ENCODE data around the gene ESRRG.
"Not testable (repeated sequence)": the region's sequence is repeated elsewhere in the genome, so short reads cannot be mapped to it uniquely, and the experiment has no call there.

The ESRRG gene

DNA sequence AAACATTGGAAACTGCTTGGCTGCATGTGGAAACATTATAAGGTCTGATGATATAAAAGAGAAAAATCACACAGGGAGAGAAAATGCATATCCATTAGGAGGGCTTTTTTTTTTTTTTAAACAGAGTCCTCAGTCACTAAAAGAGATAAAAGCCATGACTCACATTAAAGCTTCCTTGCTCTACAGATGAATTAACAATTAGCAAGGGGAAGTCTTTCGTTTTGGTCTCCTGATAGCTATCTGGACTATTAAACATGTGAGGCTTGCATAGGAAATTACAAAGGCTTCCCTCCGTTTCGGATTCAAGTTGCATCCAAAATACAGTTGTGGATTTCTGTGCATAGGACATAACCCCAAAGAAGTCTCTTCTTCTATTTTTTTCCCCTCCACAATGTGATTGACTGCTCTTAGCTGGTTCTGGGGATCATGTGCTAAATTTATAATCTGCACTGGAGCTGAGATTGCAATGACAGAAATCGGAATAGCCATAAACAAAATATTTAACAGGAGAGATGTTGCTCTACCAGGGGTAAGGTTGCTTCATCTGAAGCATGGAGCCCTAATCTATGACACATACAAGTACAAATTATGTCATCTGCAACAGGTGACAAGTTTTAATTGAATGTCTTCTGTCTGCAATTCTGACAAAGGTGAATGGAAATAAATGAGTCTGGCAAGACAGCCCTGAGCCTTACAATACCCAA is 146.8 kb downstream of the ESRRG start:
- DNase-seq (ENCODE audit: low read depth in 3 of 3, low spot score in 1 of 3): no peak

DNA sequence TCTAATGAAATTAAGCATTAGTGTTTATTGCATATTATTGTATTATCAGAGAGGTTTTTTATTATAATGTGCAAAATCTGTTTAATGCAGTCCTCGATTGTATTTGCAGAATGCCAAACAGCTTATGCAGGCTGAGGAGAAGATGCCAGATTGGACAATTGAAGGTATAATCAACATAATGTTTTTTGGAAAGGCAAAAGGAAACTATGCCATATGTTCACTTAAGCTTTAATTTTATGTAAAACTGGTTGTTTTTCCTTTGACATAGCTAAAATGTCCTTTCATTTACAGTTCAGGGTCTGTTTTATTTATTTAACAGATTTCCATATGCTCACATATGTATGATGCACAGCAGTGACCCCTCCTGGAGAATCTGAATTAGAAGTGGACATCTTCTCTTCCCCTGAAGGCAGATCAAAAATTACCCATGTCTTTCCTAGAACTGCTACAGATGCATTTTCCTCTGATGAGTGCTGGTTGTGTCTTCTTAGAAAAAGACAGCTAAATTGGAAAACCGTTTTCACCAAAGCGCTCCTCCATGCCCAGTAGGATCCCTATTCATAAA is 156.5 kb downstream of the ESRRG start:
- DNase-seq (ENCODE audit: low read depth in 3 of 3, low spot score in 1 of 3): no peak

DNA sequence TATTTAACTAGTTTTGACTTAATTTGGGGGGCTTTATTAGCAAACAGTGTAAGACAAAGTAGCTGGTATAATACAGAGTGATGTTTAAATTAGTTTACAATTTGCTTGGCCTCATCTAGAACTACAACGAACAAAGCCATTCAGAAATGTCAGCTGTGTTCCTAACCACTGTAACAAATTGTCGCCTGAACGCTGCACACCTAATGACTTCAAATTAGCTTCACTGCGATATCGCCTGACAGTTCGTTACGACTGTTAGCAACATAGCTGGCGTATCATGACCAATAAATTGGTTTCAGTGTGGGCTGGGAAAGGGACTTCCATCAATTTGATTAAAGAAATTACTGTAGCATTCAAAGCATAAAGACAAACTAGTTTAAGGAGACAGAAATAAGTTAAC is 160.1 kb downstream of the ESRRG start:
- no peak for DNase-seq (ENCODE audit: low read depth in 3 of 3, low spot score in 1 of 3)

DNA sequence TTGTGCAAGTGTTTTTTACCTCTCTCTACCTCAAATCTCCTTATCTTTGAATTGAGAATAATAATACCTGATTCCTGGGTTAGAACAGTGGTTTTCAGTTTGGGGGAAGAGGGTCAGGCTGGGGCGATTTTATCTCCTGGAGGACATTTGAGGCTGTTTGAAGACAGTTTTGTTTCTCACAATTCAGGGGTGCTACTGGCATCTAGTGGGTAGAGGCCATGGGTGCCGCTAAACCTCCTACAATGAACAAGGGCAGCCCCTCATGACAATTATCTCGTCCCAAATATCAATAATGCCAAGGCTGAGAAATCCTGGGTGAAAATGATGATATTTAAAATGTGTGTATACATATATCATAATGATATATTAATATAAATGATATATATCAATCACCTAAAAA is 160.8 kb downstream of the ESRRG start:
- DNase-seq (ENCODE audit: low read depth in 3 of 3, low spot score in 1 of 3): no peak

DNA sequence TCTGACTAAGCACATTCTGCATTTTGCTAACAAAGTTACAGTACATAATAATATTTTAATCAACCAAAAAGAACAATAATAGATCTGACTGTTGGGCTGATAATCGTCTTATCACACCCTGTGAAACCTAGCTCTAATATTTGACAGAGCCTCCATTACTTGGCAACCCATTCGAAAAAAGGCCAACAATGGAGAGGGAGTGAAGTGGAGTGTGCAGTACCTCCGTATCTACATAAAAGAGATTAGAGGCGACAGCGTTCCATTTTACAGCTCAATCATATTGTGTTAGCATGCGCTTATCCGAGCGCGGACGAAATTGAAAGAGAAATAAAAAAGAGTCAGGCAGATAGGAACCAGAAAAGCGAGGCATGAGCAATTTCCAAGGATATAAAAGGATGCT is 162.7 kb downstream of the ESRRG start:
- DNase-seq (ENCODE audit: low read depth in 3 of 3, low spot score in 1 of 3): no peak

DNA sequence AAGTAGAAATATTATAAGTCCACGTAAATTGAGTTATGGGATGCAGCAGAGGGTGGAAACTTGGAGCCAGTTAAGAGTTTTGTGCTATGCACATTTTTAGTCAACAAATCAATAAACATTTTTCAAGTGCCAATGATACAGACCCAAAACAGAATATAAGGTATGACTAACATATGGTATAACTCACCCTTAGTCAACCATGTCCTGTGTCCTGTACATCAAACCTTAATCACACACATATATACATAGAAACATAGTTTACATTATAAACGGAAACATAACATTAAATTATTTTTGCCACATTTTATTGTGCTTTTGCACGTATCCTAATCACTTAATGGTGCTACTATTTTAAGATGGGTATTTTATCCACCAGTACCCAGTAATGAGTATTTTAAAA is 163.9 kb downstream of the ESRRG start:
- no peak for DNase-seq (ENCODE audit: low read depth in 3 of 3, low spot score in 1 of 3)

DNA sequence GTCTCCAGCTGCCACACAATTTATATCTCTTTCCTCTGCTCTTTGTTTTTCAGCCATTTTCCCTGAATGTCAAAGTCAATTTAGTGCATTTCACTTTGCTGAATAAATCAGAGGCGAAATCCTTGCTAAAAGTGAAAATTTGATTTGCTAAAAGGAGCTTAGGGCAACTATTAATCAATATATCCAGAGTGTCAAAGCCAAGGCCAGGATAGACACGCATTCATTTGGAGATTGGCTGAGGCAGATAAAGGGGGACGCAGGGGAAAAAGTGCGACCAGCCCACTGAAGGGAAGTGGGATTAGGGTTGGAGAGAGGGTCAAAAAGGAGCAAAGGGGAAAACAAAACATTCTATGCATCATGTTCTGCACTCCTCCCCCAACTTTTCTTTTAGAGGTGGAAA is 167.6 kb downstream of the ESRRG start:
- no peak for DNase-seq (ENCODE audit: low read depth in 3 of 3, low spot score in 1 of 3)

DNA sequence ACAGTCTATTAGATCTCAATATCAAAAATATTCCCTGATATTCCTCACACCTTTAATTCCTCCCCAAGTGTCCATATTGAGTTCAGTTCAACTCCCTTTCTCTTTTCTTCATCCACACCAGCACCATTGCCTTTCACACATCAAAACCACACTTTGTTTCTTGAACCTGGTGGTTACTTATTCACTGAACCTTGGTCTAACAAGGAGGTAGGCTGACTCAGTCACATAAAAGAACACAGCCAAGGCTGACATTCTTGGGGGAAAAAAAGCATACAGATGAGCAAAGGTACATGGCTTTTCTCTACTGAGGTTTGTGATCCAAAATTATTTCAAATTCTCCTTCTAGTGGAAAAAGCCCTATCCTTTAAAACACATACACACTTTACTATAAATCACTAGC is 168.3 kb downstream of the ESRRG start:
- DNase-seq (ENCODE audit: low read depth in 3 of 3, low spot score in 1 of 3): no peak

DNA sequence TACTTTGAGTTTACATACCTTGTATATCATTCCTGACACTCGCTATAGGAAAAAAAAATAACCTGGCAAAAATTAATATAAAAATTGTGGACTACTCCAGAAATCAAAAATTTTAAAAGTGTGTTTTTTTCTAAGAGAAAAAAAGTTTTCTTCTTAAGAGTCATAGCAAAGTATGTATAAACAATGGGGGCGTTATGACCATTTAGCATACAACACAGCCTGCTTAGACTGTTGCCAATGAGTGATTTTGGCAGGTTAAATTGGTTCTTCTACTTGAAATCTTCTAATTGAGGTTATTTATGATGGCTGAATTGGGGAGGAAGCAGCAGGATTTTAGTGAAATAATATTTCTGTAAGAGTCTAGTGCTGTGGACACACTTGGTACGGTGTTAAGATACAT is 169.5 kb downstream of the ESRRG start:
- no peak for DNase-seq (ENCODE audit: low read depth in 3 of 3, low spot score in 1 of 3)

DNA sequence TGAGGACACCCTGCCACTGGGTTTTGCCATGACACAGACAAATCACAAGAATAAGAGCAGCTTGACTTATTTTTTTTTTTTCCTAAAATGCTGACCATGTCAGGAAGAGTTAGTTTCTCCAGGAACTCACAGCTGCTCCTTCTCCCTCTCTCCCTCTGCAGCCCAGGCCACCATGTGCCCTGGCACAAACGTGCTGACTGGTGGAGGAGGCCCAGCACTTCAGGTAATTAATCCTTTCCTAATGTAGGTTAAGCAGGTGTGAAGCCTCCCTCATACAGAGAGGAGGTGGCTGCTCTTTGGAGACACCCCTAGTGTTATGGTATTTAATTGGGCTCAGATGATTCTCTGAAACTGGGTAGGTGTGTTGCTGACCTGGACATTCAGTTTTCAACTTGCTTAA is 170.2 kb downstream of the ESRRG start:
- no peak for DNase-seq (ENCODE audit: low read depth in 3 of 3, low spot score in 1 of 3)

DNA sequence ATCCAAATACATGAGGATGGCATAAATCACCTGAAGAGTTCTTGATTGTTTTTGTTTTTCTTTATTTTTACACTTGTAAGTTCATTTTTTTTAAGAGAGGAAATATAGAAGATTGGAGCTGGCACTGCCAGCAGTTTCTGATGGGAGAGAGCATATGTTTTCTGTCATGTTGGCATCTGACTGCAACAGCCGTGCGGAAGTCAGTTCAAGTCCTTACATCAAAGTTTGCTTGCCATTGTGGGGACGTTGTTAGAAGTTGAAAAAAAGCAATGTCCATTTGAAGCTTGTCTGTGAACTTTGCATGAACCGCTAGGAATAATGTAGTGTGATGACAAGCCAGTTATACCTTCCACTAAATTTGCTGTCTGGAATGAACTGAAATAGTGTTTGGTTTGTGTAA is 173.4 kb downstream of the ESRRG start:
- DNase-seq (ENCODE audit: low read depth in 3 of 3, low spot score in 1 of 3): no peak

DNA sequence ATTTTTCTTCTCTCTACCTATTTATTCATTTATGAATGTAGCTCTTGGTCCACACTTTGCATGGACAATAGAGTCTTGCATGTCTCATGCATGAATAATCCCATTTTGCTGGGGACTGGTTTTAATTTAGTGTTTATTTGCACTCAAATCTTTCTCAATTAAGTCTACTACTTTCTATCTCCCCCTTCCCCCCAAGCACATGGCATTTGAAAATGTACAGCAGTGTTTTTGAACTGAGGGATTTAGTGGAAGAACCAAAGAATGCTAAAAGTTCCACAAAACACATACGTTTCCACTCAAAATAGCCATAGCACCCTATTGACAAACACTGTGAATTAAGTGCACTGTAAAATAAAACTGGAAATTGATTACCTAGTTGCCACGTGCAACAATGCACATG is 180.5 kb downstream of the ESRRG start:
- no peak for DNase-seq (ENCODE audit: low read depth in 3 of 3, low spot score in 1 of 3)

DNA sequence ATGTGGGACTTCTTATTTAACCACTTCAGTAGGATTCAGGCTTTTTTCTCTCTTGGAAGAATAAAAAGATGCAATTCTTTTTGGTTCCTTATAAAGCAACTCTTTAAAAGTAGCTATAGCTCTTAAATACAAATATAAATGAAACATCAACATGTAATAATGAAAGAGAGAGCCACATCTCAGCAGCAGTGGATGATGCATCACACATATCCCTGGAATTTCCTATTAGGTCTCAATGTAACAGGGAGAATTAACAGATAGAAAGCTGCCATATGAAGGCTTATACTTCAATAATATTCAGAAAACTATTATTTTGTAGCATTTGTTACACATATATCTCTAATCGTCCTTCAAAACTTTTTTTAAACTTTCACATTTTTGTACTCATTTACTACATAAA is 181.0 kb downstream of the ESRRG start:
- DNase-seq (ENCODE audit: low read depth in 3 of 3, low spot score in 1 of 3): no peak

DNA sequence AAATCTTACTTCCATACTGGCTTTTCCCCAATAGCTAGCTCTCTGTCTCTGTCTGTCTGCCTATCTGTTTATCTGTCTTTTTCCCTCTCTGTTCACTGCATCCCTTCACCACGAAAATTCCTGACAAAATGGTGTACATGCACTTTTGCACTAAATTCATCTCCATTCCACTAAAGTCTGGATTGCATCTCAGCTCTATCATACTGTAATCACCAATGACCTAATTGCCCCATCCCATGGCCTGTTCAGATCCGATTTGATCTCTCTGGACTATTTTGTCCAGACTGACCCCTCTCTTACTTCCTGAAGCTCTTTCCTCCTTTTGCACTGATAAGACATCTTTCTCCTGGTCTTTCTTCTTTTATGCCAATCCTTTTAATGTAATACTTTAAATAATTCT is 187.5 kb downstream of the ESRRG start:
- DNase-seq (ENCODE audit: low read depth in 3 of 3, low spot score in 1 of 3): no peak

DNA sequence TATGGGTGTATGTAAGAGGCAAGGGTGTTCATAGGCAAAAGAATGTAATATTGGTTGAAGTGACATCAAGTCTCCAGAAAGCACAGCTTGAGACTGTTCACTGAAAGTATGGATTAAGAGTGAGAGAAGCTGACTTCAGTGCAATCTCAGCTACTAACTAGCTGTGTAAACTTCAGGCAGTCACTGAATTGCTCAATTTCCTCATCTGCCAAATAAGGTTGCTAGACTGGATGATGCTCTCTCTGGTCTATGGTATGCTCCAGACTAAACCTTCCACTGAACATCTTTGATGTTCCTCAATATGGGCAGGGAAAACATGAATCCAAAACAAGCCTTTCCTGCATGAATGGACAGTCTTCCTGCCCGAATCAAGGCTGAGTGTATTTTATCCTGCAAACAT is 188.2 kb downstream of the ESRRG start:
- no peak for DNase-seq (ENCODE audit: low read depth in 3 of 3, low spot score in 1 of 3)

DNA sequence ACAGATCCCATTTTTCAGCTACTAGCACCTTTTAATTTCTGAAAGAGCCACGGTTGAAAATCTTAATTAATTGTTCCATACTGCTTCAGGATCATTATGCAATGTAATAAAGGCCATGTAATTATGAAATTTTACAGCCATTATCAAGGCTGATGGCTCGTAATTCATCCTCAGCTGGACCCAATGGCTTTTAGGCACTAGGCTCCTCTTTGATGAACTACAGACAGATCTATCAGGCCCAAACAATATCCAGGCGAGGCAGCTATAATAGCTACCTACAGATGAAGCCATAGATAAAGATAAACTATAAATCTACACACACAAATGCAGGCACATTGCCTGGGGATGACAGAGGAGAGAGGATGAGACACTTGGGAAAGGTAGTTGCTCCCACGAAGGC is 189.5 kb downstream of the ESRRG start:
- DNase-seq (ENCODE audit: low read depth in 3 of 3, low spot score in 1 of 3): no peak

DNA sequence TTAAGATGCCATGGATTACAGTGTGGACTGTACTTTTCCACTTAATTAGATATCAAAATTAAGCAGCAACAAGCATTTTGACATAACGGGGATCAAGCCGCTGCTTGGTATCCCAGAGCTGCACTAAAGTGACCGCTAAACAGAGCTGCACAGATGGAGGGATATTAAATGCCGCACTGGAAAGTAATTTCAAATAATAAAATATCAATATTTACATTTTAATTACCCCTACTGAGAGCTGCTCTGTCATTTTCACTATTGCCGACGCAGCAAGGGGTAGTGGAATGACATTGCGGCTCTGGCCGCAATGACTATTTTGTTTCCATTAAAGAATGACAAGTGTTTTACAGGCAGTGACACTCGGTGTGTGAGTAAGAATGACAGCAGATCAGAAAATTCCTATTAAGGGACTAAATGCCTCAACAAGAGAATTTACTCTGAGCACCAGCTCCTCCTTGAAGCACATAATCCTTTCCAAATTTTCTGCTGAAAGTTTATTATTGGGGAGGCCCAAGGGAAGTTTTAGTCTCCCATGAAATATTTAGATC is 190.9 kb downstream of the ESRRG start:
- DNase-seq (ENCODE audit: low read depth in 3 of 3, low spot score in 1 of 3): no peak

DNA sequence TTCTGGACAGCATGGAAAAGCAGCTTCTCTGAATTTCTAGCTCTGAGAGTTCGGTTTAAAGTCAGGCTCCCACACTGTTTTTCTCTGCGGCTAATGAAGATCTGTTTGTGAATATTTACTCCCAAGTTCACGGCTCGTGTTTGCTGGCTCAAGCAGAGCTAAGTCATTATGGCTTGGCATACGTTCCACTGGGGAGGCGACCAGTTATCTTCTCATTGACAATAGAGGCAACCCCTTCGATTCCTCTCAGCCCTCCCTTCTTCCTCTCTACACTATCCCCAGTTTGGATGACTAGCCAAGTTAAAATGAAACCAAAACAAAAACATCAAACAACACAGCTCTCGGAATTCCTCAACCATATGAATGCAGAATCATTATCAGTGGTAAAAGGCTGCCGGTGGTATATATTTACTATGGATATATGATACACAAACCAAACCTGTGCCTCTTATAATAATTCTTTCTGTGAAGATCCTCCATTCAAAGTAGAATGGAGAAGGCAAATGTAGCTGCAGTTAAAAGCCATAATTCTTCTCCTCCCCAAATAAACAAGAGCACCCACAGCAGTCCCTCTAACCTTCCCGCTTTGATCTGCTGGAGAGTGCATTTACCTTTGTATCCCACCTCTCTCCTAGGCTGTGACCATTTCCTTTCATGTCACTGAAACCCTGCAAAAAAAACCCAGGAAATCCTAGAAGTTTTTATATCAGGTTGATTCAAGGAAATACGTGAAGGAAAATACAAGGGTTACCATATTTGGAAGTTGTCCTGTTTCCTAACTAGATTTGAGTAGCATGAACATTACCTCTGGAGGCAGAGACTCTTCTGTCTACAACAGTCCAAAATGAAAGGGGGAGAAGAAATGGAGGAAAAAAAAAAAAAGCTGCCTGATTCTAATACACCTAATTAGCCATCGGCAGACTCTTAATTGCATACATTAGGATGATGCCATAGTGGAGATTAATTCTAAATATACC is 191.7 kb downstream of the ESRRG start:
- DNase-seq (ENCODE audit: low read depth in 3 of 3, low spot score in 1 of 3): no peak

DNA sequence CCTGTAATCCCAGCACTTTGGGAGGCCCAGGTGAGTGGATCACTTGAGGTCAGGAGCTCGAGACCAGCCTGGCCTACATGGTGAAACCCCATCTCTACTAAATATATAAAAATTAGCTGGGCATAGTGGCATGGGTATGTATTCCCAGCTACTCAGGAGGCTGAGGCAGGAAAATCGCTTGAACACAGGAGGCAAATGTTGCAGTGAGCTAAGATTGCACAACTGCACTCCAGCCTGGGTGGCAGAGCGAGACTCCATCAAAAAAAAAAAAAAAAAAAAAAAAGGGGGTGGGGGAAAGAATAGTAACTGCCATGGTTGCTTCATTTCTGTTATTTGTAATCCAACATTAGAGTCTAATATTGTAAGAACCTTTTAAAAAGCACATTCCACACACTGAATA is 193.4 kb downstream of the ESRRG start:
- DNase-seq (ENCODE audit: low read depth in 3 of 3, low spot score in 1 of 3): not testable (repeated sequence)

DNA sequence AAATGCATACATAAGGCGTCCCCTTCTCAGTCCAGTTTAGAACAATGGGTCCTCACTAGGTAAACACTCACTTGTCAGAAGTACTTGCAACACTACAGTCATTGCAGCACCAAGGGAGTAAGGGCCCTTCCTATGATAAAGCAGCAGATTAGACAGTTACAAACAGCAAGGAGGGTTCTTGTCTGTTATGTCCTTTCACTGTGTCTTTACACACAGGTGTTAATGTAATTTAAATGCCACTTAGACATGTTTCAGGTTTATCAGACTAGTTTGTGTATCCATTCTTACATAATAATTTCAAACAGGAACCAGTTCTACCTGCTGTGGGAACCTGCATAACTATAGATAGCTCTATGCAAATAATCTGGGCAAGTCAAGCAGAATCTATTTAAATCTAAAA is 194.4 kb downstream of the ESRRG start:
- no peak for DNase-seq (ENCODE audit: low read depth in 3 of 3, low spot score in 1 of 3)

DNA sequence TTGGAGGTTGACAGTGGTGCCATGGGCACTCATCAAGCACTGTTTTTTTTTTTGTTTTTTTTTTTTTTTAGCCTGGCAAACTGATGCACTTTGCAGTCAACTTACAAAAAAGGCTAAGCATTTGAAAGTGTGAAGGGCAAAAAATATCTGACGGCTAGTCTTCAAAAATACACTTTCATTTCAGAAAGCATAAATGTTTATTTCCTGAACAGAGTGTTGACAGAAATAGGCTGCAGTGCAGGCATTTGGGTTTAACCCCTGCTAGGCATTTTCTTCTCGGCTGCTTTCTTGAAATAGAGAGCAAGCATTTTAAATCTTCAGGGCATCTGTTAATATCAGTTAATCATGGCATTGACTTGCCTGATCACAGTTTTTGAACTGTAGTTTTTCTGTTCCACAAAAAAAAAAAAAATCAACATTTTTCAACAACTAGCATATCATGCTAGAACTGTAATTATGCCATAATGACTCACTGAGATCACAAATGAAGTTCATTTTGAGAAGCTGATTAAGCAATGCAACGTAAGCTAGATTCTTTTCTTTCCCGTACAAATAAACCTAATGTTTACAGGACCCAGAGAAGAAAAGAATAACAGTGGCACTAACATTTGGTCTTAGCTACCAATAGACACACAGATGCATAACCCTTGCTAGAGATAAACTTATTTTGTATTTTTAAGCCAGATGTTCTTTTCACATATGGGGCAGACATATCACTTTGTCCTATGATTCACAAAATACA is 199.6 kb downstream of the ESRRG start:
- DNase-seq (ENCODE audit: low read depth in 3 of 3, low spot score in 1 of 3): no peak
